Liver (tissue), 9 donors: ENCODE measurements around the gene LAMC3. TPM values are rescaled to one million over a fixed set of nuclear protein-coding genes. Genes with fewer than 3 reads are reported as not detected.
A peak's percentile ranks its signal among the peaks of the same experiment; 100 is the strongest.

Source experiments
- DNase-seq: peaks from one replicate; pipeline ENCODE4 v3.0.0-alpha.2; 2017; ENCODE audit warnings: low spot score
- H3K27ac ChIP-seq, 2 donors: one replicate each; pipeline ENCODE4 v1.7.0; 2013; ENCODE audit warnings: inconsistent platforms in 2 of 2, low read length in 2 of 2, control low read depth in 1 of 2, low read depth in 1 of 2, mild to moderate bottlenecking in 1 of 2
- H3K27me3 ChIP-seq, 4 donors: one replicate each; pipeline versions ENCODE4 v1.6.1 to v1.7.0; 2013; ENCODE audit warnings: low read length in 3 of 4, inconsistent platforms in 1 of 4, mild to moderate bottlenecking in 1 of 4, moderate library complexity in 1 of 4; ENCODE audit not compliant: control insufficient read depth in 4 of 4, insufficient read depth in 4 of 4
- H3K36me3 ChIP-seq, 4 donors: one replicate each; pipeline versions ENCODE4 v1.6.1 to v1.7.0; 2013; ENCODE audit warnings: low read length in 3 of 4, mild to moderate bottlenecking in 3 of 4, low read depth in 1 of 4, moderate library complexity in 1 of 4; ENCODE audit not compliant: control insufficient read depth in 4 of 4, insufficient read depth in 3 of 4
- H3K4me1 ChIP-seq, 4 donors: one replicate each; pipeline versions ENCODE4 v1.6.1 to v1.7.0; 2013; ENCODE audit warnings: low read length in 3 of 4, mild to moderate bottlenecking in 3 of 4, moderate library complexity in 1 of 4; ENCODE audit not compliant: control insufficient read depth in 4 of 4, insufficient read depth in 4 of 4
- H3K4me3 ChIP-seq, 3 donors: one replicate each; pipeline versions ENCODE4 v1.6.1 to v1.7.0; 2013; ENCODE audit warnings: low read length in 3 of 3, control low read depth in 1 of 3, low read depth in 1 of 3, mild to moderate bottlenecking in 1 of 3
- H3K9ac ChIP-seq, 2 donors: one replicate each; pipeline ENCODE4 v1.7.0; 2013; ENCODE audit warnings: low read length in 2 of 2, mild to moderate bottlenecking in 2 of 2, moderate library complexity in 2 of 2, control low read depth in 1 of 2, low read depth in 1 of 2
- H3K9me3 ChIP-seq, 4 donors: one replicate each; pipeline versions ENCODE4 v1.6.1 to v1.7.0; 2013; ENCODE audit warnings: low read length in 3 of 4; ENCODE audit not compliant: control insufficient read depth in 4 of 4
- ATF3 ChIP-seq: IDR thresholded peaks from 2 replicates; pipeline ENCODE4 v1.6.1; 2016; ENCODE audit warnings: antibody characterized with exemption
- EGR1 ChIP-seq, 2 donors: IDR thresholded peaks; 2 replicates each; pipeline ENCODE4 v1.6.1; 2016 to 2018; ENCODE audit warnings: antibody characterized with exemption in 2 of 2, low read depth in 2 of 2
- FOXA1 ChIP-seq: IDR thresholded peaks from 2 replicates; pipeline ENCODE4 v1.6.1; 2016; ENCODE audit warnings: antibody characterized with exemption
- FOXA2 ChIP-seq: IDR thresholded peaks from 2 replicates; pipeline ENCODE4 v1.6.1; 2016; ENCODE audit warnings: antibody characterized with exemption
- GABPA ChIP-seq, 2 donors: IDR thresholded peaks in 1 of 2; conservative IDR thresholded peaks in 1 of 2; 2 replicates each; pipeline ENCODE4 v1.6.1; 2016; ENCODE audit warnings: antibody characterized with exemption in 2 of 2, mild to moderate bottlenecking in 1 of 2, moderate library complexity in 1 of 2
- HNF4A ChIP-seq, 2 donors: conservative IDR thresholded peaks; 2 replicates each; pipeline ENCODE4 v1.6.1; 2016; ENCODE audit warnings: antibody characterized with exemption in 2 of 2, mild to moderate bottlenecking in 2 of 2
- JUND ChIP-seq, 2 donors: IDR thresholded peaks; 2 replicates each; pipeline ENCODE4 v1.6.1; 2016; ENCODE audit warnings: antibody characterized with exemption in 2 of 2
- NR2F2 ChIP-seq: IDR thresholded peaks from 2 replicates; pipeline ENCODE4 v1.6.1; 2016; ENCODE audit warnings: antibody characterized with exemption
- RAD21 ChIP-seq, 2 donors: IDR thresholded peaks; 2 replicates each; pipeline ENCODE4 v1.6.1; 2016; ENCODE audit warnings: antibody characterized with exemption in 2 of 2, mild to moderate bottlenecking in 2 of 2
- SP1 ChIP-seq: IDR thresholded peaks from 2 replicates; pipeline ENCODE4 v1.6.1; 2018; ENCODE audit warnings: antibody characterized with exemption, mild to moderate bottlenecking
- TAF1 ChIP-seq: conservative IDR thresholded peaks from 2 replicates; pipeline ENCODE4 v1.6.1; 2016; ENCODE audit warnings: antibody characterized with exemption, mild to moderate bottlenecking
- YY1 ChIP-seq: IDR thresholded peaks from 2 replicates; pipeline ENCODE4 v1.6.1; 2016; ENCODE audit warnings: antibody characterized with exemption, mild to moderate bottlenecking
- WGBS: extraction: QIAGEN DNeasy Blood & Tissue Kit; methylation state at CpG from one replicate; pipeline ENCODE4 v1.1.7; 2013; 5-methylcytosine and 5-hydroxymethylcytosine counted together
- polyA plus RNA-seq, 2 donors: library from polyadenylated mRNA; stranded (reverse) in 1 of 2; unstranded in 1 of 2; fragments of 200-250 nt in 1 of 2; fragments of >200 nt in 1 of 2; fragmentation: Nextera tagmentation in 1 of 2; extraction: Ambion mirVana in 1 of 2; gene quantifications; one replicate each; pipeline versions ENCODE4 v1.2.1 to v1.2.3, GENCODE V29; 2013 to 2015
- total RNA-seq, 2 donors: library from RNA; depleted of rRNA; stranded (reverse); fragments of >200 nt; gene quantifications; one replicate each; pipeline ENCODE4 v1.2.3, GENCODE V29; 2014
- TF ChIP-seq, protein P1 (sequence below): IDR thresholded peaks from 2 replicates; pipeline ENCODE4 v1.6.1; 2016; ENCODE audit warnings: antibody characterized with exemption
- TF ChIP-seq, protein P2 (sequence below): IDR thresholded peaks from 2 replicates; pipeline ENCODE4 v1.6.1; 2016; ENCODE audit warnings: antibody characterized with exemption, mild to moderate bottlenecking
- TF ChIP-seq, protein P3 (sequence below): fragments of 150-350 bp; IDR thresholded peaks from 2 replicates; pipeline ENCODE4 v1.5.1; 2017; ENCODE audit warnings: improper control_type of control experiment, low read depth, low read length; ENCODE audit not compliant: missing input control
- donor health status: healthy.
- donor health status: healthy.
- donor health status: healthy.
- donor health status: healthy.
- donor health status: healthy.

The LAMC3 gene
- total and polyA plus RNA-seq, 4 donors = 1.4 to 5.9 (median 2.9) TPM

GRCh38 chr9:131013771-131014676 is 5.0 kb downstream of the LAMC3 start:
- no peak overlapping the region for H3K4me3 ChIP-seq
- TF ChIP-seq NR2F2 = peak; percentile 68
- TF ChIP-seq, protein P1, sequence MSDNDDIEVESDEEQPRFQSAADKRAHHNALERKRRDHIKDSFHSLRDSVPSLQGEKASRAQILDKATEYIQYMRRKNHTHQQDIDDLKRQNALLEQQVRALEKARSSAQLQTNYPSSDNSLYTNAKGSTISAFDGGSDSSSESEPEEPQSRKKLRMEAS = no peak
- no peak overlapping the region for H3K9ac ChIP-seq
- peaks cover 0 to 4% (median 3%) of the 10 kb centered on the region in 4 donors for H3K4me1 ChIP-seq
- H3K27me3 ChIP-seq = peaks cover 0 to 8% (median 3%) of the 10 kb centered on the region in 4 donors
- no peaks in the 10 kb centered on the region for H3K9me3 ChIP-seq
- H3K27ac ChIP-seq = no peak overlapping the region
- 87% methylated on average over 18 of the region's 18 CpGs for WGBS
- no peaks in the 10 kb centered on the region for H3K36me3 ChIP-seq
- no peak for DNase-seq

DNA sequence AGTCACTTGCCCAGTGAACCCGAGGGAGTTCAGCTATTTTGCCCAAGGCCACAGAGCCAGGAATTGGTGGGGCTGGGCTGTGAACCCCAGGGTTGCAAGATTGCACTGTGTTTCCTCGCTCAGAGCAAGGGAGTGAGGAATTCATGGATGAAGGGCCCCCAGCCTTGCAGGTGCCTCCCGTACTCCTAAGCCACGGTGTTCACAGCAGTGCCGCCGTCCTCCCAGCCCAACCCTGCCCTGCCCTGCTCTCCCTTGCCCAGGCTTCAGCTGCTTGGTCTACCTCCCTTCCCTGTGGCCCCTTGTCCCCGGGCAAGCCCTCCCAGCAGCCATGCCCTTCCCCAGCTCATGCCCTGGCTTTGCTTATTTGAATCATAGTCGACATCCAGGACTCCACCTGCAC is 6.1 kb downstream of the LAMC3 start:
- WGBS = 79% methylated on average over 8 of the region's 8 CpGs
- TF ChIP-seq EGR1 (IDR thresholded peaks at IDR 0.05; ENCODE audit: low read depth in 2 of 2) = no peak
- TF ChIP-seq FOXA1 = no peak
- no peak for TF ChIP-seq RAD21 (IDR thresholded peaks at IDR 0.05)
- no peak for TF ChIP-seq JUND (IDR thresholded peaks at IDR 0.05)
- TF ChIP-seq, protein P1 = no peak
- TF ChIP-seq, protein P2, sequence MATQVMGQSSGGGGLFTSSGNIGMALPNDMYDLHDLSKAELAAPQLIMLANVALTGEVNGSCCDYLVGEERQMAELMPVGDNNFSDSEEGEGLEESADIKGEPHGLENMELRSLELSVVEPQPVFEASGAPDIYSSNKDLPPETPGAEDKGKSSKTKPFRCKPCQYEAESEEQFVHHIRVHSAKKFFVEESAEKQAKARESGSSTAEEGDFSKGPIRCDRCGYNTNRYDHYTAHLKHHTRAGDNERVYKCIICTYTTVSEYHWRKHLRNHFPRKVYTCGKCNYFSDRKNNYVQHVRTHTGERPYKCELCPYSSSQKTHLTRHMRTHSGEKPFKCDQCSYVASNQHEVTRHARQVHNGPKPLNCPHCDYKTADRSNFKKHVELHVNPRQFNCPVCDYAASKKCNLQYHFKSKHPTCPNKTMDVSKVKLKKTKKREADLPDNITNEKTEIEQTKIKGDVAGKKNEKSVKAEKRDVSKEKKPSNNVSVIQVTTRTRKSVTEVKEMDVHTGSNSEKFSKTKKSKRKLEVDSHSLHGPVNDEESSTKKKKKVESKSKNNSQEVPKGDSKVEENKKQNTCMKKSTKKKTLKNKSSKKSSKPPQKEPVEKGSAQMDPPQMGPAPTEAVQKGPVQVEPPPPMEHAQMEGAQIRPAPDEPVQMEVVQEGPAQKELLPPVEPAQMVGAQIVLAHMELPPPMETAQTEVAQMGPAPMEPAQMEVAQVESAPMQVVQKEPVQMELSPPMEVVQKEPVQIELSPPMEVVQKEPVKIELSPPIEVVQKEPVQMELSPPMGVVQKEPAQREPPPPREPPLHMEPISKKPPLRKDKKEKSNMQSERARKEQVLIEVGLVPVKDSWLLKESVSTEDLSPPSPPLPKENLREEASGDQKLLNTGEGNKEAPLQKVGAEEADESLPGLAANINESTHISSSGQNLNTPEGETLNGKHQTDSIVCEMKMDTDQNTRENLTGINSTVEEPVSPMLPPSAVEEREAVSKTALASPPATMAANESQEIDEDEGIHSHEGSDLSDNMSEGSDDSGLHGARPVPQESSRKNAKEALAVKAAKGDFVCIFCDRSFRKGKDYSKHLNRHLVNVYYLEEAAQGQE = no peak
- TF ChIP-seq, protein P3, sequence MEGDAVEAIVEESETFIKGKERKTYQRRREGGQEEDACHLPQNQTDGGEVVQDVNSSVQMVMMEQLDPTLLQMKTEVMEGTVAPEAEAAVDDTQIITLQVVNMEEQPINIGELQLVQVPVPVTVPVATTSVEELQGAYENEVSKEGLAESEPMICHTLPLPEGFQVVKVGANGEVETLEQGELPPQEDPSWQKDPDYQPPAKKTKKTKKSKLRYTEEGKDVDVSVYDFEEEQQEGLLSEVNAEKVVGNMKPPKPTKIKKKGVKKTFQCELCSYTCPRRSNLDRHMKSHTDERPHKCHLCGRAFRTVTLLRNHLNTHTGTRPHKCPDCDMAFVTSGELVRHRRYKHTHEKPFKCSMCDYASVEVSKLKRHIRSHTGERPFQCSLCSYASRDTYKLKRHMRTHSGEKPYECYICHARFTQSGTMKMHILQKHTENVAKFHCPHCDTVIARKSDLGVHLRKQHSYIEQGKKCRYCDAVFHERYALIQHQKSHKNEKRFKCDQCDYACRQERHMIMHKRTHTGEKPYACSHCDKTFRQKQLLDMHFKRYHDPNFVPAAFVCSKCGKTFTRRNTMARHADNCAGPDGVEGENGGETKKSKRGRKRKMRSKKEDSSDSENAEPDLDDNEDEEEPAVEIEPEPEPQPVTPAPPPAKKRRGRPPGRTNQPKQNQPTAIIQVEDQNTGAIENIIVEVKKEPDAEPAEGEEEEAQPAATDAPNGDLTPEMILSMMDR = no peak
- TF ChIP-seq SP1 = no peak
- TF ChIP-seq YY1 = no peak
- TF ChIP-seq ATF3 = no peak
- no peak for TF ChIP-seq GABPA (IDR thresholded peaks at IDR 0.05 in 1 of 2, conservative IDR thresholded peaks at IDR 0.05 in 1 of 2)
- no peak for TF ChIP-seq FOXA2
- no peak for TF ChIP-seq TAF1
- TF ChIP-seq HNF4A (conservative IDR thresholded peaks at IDR 0.05) = no peak
- TF ChIP-seq NR2F2 = no peak
- Histone ChIP-seq H3K36me3 (no peaks in the 10 kb centered on the region), H3K27me3 (peaks cover 0 to 4% (median 0%) of the 10 kb centered on the region in 4 donors), H3K9me3 (no peaks in the 10 kb centered on the region), H3K27ac (no peak overlapping the region), H3K4me1 (no peaks in the 10 kb centered on the region), H3K4me3 (no peak overlapping the region), H3K9ac (no peak overlapping the region)
- no peak for DNase-seq
